GM21528 (cell line): ENCODE data around the gene SUN1.
"Not testable (repeated sequence)": the region's sequence is repeated elsewhere in the genome, so short reads cannot be mapped to it uniquely, and the experiment has no call there.

Source experiments
- ATAC-seq: cut with Tn5 transposase; IDR thresholded peaks from one replicate; pipeline ENCODE4 v1.9.1; 2021; ENCODE audit warnings: mild to moderate bottlenecking, moderate library complexity; ENCODE audit not compliant: unreplicated experiment, low FRiP score

Gene SUN1

DNA sequence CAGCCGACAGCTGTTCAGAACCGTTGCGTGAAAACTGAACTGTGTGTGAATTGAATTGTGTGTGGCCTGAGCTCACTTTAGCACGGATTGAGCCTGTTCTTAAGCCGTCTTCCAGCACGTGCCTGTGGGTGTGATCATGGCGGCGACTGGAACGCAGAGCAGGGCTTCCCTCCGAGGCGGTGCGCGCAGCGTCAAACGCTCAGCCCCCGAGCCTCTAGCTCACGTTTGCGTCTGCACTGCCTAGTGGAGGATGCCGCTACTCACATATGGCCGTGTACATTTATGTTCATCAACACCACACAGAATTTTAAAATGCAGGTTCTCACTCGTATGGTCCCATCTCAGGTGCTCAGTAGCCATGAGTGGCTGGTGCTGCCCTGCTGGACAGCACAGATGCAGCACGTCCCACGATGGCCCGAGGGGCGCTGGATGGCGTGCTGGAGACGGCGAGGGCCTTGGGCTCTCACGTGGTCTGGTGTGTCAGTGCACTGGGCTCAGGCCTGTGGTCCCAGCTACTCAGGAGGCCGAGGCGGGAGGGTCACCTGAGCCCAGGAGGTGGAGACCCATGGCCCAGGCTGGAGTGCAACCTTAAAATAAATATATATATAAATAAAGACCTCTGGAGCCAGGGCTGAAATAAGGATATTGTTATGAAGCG lies 22.0 kb downstream of the SUN1 start:
- no peak for ATAC-seq

DNA sequence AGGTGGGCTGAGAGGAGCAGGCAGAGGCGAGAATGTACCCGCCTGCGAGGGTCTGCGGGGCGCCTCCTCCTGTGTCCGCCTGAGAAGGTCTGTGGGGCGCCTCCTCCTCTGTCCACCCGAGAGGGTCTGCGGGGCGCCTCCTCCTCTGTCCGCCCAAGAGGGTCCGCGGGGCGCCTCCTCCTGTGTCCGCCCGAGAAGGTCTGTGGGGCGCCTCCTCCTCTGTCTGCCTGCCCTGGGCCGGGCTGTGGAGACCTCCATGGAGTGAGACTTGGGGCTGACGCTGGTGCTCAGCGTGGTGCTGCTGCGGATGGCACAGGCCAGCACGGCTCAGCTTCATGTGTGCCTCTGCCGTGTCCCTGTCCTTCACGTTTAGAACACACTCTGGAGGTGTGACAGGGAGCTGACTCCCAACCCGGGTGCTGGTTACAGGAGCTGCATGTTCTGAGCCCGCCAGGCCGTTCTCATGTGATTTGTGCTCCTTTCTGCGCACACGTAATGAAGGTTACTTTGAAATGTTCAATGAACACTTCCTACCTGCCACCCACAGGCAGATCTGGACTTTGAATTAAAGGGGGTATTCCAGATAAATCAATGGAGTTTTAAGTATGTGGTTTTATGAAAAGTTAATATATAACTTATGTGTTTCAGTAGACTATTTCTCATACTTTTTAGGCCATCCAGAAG lies 23.6 kb downstream of the SUN1 start:
- ATAC-seq: no peak

GRCh38 chr7:856444-857095 lies 24.3 kb downstream of the SUN1 start:
- ATAC-seq: no peak

- no peak for ATAC-seq
These were observed 25.4 kb downstream of the SUN1 start for GRCh38 chr7:857661-858060.

GRCh38 chr7:859359-860030 lies 27.2 kb downstream of the SUN1 start:
- ATAC-seq: no peak

- no peak for ATAC-seq
These were observed 27.9 kb downstream of the SUN1 start for GRCh38 chr7:860149-860548.

- no peak for ATAC-seq
These were observed 28.9 kb downstream of the SUN1 start for GRCh38 chr7:861222-861621.

GRCh38 chr7:862157-862556 lies 29.9 kb downstream of the SUN1 start:
- no peak for ATAC-seq

- no peak for ATAC-seq
These were observed 30.8 kb downstream of the SUN1 start for GRCh38 chr7:863106-863505.

DNA sequence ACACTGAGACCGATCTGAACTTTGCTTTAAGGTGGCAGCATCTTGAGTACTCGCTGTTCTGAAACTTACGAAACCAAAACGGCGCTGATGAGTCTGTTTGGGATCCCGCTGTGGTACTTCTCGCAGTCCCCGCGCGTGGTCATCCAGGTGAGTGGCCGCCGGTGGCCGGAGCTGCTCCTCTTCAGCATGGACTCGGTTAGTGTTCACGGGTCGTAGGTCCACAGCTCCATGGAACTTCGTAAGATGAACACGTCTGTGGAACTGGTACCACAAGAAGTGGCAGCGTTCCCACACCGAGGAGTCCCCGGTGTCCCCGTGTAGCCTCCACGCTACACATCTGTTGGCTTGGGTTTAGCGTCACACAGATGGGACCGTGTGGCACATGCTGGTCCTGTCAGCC lies 33.6 kb downstream of the SUN1 start:
- no peak for ATAC-seq

GRCh38 chr7:867001-867405 lies 34.7 kb downstream of the SUN1 start:
- ATAC-seq: no peak

DNA sequence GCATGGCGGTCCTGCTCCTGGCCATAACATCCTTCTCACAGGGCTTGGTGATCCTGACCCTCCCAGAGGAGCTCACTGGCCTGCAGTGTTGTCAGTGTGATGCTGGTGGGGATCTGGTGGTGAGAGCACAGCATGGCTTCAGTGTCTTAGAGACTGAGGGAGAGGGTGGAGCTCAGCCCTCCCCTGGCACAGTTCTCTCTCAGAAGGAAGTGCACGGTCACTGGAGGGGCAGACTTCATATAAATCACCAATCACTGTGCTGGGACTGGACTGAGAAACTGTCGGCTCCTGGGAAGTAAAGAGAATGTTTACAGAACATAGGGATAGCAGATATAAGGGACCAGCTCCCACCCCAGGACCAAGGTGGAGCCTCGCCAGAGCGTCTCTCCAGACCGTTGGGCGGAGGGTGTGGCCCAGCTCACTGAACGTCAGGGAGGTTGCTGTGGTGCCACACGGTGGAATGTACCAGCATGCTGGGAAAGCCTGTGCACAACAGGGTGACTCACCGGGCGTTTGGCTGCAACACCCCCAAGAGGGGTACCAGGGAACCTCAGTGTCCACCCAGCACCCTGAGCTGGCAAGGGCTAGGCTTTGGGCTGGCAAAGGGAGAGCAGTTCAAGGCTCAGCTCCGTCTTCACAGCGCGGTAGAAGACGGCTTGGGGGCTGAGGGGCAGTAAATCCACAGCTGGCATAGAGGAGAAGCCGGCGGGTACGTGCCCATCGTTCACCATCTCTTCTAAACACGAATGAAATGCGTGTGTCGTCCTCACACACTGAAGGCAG lies 35.3 kb downstream of the SUN1 start:
- ATAC-seq: no peak

- ATAC-seq: no peak
These were observed 35.9 kb downstream of the SUN1 start for GRCh38 chr7:868189-868486.

- ATAC-seq: no peak
These were observed 37.1 kb downstream of the SUN1 start for GRCh38 chr7:869348-869747.

GRCh38 chr7:871900-872537 lies 39.7 kb downstream of the SUN1 start:
- no peak for ATAC-seq

DNA sequence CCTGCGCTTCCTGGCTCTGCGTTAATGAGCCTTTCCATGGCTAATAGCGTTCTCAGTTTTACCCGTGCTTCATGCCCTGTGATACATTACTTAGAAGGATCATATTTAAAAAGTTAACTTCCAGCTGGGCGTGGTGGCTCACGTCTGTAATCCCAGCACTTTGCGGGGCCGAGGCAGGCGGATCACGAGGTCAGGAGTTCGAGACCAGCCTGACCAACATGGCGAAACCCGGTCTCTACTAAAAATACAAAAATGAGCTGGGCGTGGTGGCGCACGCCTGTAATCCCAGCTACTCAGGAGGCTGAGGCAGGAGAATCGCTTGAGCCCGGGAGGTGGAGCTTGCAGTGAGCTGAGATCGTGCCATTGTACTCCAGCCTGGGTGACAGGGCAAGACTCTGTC lies 40.4 kb downstream of the SUN1 start:
- ATAC-seq: not testable (repeated sequence)

- no peak for ATAC-seq
These were observed 41.2 kb downstream of the SUN1 start for GRCh38 chr7:873367-874002.

GRCh38 chr7:874031-874749 lies 41.9 kb downstream of the SUN1 start:
- ATAC-seq: no peak

DNA sequence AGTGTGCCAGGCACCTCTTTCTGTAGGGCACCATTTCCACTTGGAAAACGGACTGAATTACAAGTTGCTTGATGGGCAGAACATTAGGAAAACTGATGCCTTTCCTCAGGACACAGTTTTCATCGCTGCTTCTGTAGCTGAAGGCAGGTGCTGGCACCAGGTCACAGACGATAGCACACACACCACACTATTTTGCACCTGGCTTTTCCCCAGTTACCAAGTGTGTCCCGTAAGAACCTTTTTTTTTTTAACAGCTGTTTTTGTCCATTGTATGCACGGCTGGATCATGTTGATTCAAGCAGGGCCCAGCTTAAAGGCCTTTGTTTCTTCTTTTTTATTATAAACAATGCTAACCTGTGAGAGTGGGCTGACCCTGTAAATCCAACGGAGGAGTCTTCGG lies 42.8 kb downstream of the SUN1 start:
- no peak for ATAC-seq
